Stimulated activated CD8-positive, alpha-beta memory T cell treated with anti-CD3 and anti-CD28 coated beads, Interleukin-15, amount 100 ng/mL, for 48 hours (primary cell): ENCODE measurements around the gene C2CD4B.
A peak's percentile ranks its signal among the peaks of the same experiment; 100 is the strongest.

Experiments
- DNase-seq, 2 donors: peaks; one replicate each; pipeline ENCODE4 v3.0.0-alpha.2; 2020; ENCODE audit warnings: low read depth in 2 of 2

C2CD4B gene

GRCh38 chr15:62165104-62165792 is at the start of gene C2CD4B:
Gene C2CD4B, minus strand, starts transcription at chr15:62165285. Its CDS starts 301 bp downstream, at chr15:62164984.
- peak in 1 of 2 donors; percentile 6 for DNase-seq

GRCh38 chr15:62212741-62213140 is 47.7 kb upstream of the C2CD4B start:
- DNase-seq, result no peak

- DNase-seq, result no peak
Measured at GRCh38 chr15:62211348-62211747, 46.3 kb upstream of the C2CD4B start.

- DNase-seq, result no peak
Measured at GRCh38 chr15:62209821-62210220, 44.7 kb upstream of the C2CD4B start.

GRCh38 chr15:62209322-62209721 is 44.2 kb upstream of the C2CD4B start:
- DNase-seq, result no peak

- DNase-seq, result no peak
Measured at GRCh38 chr15:62208884-62209283, 43.8 kb upstream of the C2CD4B start.

GRCh38 chr15:62208367-62208766 is 43.3 kb upstream of the C2CD4B start:
- no peak for DNase-seq

GRCh38 chr15:62190675-62191074 is 25.6 kb upstream of the C2CD4B start:
- no peak for DNase-seq

- no peak for DNase-seq
Measured at GRCh38 chr15:62190274-62190673, 25.2 kb upstream of the C2CD4B start.

- no peak for DNase-seq
Measured at GRCh38 chr15:62188744-62189143, 23.7 kb upstream of the C2CD4B start.

GRCh38 chr15:62187910-62188309 is 22.8 kb upstream of the C2CD4B start:
- DNase-seq, result no peak

GRCh38 chr15:62187425-62187824 is 22.3 kb upstream of the C2CD4B start:
- DNase-seq, result no peak

- no peak for DNase-seq
Measured at GRCh38 chr15:62186578-62186977, 21.5 kb upstream of the C2CD4B start.

- no peak for DNase-seq
Measured at GRCh38 chr15:62183130-62183529, 18.0 kb upstream of the C2CD4B start.

- DNase-seq, result no peak
Measured at GRCh38 chr15:62173215-62173614, 8.1 kb upstream of the C2CD4B start.

- DNase-seq, result no peak
Measured at GRCh38 chr15:62171882-62172281, 6.8 kb upstream of the C2CD4B start.

- DNase-seq, result no peak
Measured at GRCh38 chr15:62165793-62166375, 799 bp upstream of the C2CD4B start.

- no peak for DNase-seq
Measured at GRCh38 chr15:62164396-62165103, 535 bp downstream of the C2CD4B start.

- no peak for DNase-seq
Measured at GRCh38 chr15:62164014-62164395, 1.1 kb downstream of the C2CD4B start.

- DNase-seq, result no peak
Measured at GRCh38 chr15:62163397-62164013, 1.6 kb downstream of the C2CD4B start.

- DNase-seq, result peak in 1 of 2 donors; percentile 36
Measured at GRCh38 chr15:62153228-62153627, 11.9 kb downstream of the C2CD4B start.

GRCh38 chr15:62150445-62150844 is 14.6 kb downstream of the C2CD4B start:
- DNase-seq, result no peak

- no peak for DNase-seq
Measured at GRCh38 chr15:62149729-62150128, 15.4 kb downstream of the C2CD4B start.
